ENCODE data around the gene RDH14. TPM values are rescaled to one million over a fixed set of nuclear protein-coding genes. Genes with fewer than 3 reads are reported as not detected.

RDH14 gene
- total RNA-seq, 1 experiment from 2014 or later, result 27.7 TPM

DNA sequence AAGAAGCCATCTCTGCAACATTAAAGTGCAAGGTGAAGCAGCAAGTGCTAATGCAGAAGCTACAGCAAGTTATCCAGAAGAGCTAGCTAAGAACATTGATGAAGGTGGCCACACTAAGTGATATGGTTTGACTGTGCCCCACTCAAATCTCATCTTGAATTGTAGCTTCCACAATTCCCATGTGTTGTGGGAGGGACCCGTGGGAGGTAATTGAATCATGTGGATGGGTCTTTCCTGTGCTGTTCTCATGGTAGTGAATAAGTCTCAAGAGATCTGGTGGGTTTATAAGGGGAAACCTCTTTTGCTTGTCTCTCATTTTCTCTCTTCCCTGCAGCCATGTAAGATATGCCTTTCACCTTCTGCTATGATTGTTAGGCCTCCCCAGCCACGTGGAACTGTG is 11.4 kb downstream of the RDH14 start:
- Histone ChIP-seq H3K9me3 (replicated peaks) (no peaks in the 10 kb centered on the region), H3K4me3 (no peak overlapping the region), H3K27me3 (no peaks in the 10 kb centered on the region), H3K4me1 (no peaks in the 10 kb centered on the region), H3K27ac (no peak overlapping the region), H3K36me3 (peaks cover 8% of the 10 kb centered on the region; the same call in 1 of the 2 replicates)
- DNase-seq, result no peak

DNA sequence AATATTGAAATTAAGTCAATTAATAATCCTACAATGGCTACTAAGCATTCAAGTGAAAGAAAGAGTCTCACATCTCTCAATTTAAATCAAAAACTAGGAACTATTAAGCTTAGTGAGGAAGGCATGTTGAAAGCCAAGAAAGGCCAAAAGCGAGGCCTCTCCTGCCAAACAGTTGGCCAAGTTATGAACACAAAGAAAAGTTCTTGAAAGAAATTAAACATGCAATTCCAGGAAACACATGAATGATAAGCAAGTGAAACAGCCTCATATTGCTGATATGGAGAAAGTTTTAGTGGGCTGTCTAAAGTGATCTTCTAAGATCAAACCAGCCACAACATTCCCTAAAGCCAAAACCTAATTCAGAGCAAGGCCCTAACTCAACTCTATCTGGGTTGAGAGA is 11.8 kb downstream of the RDH14 start:
- H3K4me1 ChIP-seq, result no peaks in the 10 kb centered on the region
- no peak overlapping the region for H3K27ac ChIP-seq
- peaks cover 6% of the 10 kb centered on the region; the same call in 1 of the 2 replicates for H3K36me3 ChIP-seq
- no peaks in the 10 kb centered on the region for H3K27me3 ChIP-seq
- H3K9me3 ChIP-seq (replicated peaks), result no peaks in the 10 kb centered on the region
- H3K4me3 ChIP-seq, result no peak overlapping the region
- DNase-seq, result no peak

DNA sequence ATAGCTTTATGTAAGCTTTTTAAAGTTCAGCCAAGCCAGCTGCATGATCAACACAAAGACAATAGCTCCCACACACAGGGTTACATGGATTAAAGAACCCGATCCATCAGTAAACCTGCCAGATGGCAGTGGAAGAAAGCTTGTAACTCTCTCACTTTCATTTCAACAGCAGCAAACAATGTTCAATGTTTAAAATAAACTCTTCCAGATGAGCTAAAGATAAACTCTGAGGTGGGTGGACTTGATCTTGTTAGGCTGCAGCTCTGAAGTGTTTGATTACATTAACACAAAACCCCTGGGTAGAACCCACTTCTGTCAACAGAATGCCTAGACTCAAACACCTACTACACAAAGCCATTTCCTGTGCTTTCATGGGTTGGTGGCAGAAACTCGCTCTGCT is 13.9 kb downstream of the RDH14 start:
- Histone ChIP-seq H3K27me3 (no peaks in the 10 kb centered on the region), H3K27ac (no peak overlapping the region), H3K4me3 (no peak overlapping the region), H3K36me3 (no peaks in the 10 kb centered on the region), H3K9me3 (replicated peaks) (no peaks in the 10 kb centered on the region), H3K4me1 (no peaks in the 10 kb centered on the region)
- no peak for DNase-seq

DNA sequence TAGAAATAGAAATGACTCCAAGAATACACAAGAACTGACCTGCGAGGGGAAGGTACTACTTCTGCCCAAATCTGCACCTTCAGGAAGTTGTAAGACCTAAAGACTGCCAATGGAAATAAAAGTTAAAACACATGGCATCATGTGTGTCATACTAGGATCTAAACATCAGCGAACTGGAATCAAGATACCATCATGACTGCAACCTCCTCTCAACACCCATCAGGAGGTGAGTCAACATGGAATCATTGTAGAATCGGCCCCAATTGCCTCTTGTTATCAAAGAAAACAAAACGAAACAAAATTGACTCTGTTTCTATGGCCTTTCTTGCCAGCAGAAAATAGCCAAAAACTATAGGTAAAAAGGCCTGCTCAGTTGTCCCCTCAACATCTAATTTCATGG is 15.1 kb downstream of the RDH14 start:
- no peak for DNase-seq
- no peaks in the 10 kb centered on the region for H3K9me3 ChIP-seq (replicated peaks)
- H3K27ac ChIP-seq, result no peak overlapping the region
- no peak overlapping the region for H3K4me3 ChIP-seq
- no peaks in the 10 kb centered on the region for H3K27me3 ChIP-seq
- no peaks in the 10 kb centered on the region for H3K4me1 ChIP-seq
- no peaks in the 10 kb centered on the region for H3K36me3 ChIP-seq

DNA sequence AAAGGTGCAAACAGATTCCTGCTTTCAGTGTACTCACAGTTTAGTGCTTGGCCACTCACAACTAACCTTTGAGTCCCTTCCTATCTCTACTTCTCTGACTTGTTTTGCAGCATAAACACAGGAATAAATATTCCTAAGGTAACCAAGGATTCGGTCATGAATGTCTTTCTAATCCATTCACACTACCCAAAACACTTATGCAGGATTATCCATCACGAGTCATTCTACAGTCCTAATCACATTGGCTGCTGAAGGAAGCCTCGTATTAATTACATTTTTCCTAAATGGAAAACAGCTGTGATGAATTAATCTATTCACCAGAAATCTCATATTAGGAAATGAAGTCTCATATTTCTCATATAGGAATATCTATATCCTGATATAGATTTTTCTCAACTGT is 16.3 kb downstream of the RDH14 start:
- Histone ChIP-seq H3K27me3 (no peaks in the 10 kb centered on the region), H3K9me3 (replicated peaks) (no peaks in the 10 kb centered on the region), H3K27ac (no peak overlapping the region), H3K36me3 (no peaks in the 10 kb centered on the region), H3K4me3 (no peak overlapping the region), H3K4me1 (no peaks in the 10 kb centered on the region)
- DNase-seq, result no peak

DNA sequence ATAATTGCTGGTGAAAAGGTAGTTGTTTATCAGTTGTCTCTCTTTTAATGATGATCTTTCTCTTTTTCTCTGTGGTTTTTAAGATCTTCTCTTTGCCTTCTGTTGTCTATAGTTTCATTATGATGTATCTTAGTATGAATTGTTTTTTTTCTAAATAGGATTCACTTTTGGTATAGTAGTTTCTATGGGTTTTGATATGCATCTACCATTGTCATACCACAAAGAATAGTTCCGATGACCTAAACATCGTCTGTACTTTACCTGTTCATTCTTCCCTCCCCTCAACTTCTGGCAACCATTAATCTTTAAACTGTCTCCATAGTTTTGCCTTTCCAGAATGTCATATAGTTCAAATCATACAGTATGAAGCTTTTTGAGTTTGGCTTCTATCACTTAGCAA is 19.6 kb downstream of the RDH14 start:
- Histone ChIP-seq H3K27me3 (no peaks in the 10 kb centered on the region), H3K4me3 (no peak overlapping the region), H3K27ac (no peak overlapping the region), H3K36me3 (no peaks in the 10 kb centered on the region), H3K9me3 (replicated peaks) (no peaks in the 10 kb centered on the region), H3K4me1 (no peaks in the 10 kb centered on the region)
- DNase-seq, result no peak

DNA sequence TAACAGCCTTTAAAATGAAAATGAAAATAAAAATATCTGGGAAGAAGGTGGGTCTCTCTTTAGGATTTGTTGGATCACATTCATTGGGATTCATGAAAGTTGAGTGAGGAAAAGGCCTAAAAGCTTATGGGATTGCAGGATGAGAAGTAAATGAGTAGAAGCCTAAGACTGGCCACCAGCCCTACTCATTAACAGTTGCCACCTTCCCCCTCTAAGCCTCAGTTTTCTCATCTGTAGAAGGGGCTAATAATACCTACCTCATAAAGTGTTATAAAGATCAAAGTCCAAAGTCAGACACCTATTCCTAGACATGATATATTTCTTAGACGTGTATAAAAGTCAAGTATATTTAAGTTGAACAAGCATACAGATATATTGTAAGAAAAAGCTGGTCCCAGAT is 23.8 kb downstream of the RDH14 start:
- no peak overlapping the region for H3K4me3 ChIP-seq
- no peaks in the 10 kb centered on the region for H3K36me3 ChIP-seq
- H3K9me3 ChIP-seq (replicated peaks), result no peaks in the 10 kb centered on the region
- H3K27me3 ChIP-seq, result no peaks in the 10 kb centered on the region
- DNase-seq, result no peak
- H3K27ac ChIP-seq, result no peak overlapping the region
- H3K4me1 ChIP-seq, result no peaks in the 10 kb centered on the region

DNA sequence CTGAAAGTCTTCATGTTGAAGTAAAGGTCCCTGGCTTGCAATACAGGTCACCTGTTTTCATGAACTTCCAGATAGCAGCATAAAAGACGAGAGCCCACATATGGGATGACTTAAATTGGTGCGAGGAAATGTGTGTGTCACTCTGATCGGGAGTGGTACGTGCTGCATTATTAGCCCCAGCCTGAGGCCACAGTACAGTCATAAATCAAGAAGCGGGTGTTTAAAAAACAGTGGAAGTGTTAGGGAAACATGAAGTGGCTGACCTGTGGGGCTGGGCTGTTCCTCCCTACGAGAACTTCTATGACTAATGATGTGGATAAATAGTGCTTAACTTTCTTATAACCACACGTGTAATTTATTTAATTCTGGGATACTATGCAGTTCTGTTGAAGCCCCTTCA is 24.4 kb downstream of the RDH14 start:
- Histone ChIP-seq H3K36me3 (no peaks in the 10 kb centered on the region), H3K27me3 (no peaks in the 10 kb centered on the region), H3K4me1 (no peaks in the 10 kb centered on the region), H3K4me3 (no peak overlapping the region), H3K27ac (no peak overlapping the region), H3K9me3 (replicated peaks) (no peaks in the 10 kb centered on the region)
- DNase-seq, result no peak

DNA sequence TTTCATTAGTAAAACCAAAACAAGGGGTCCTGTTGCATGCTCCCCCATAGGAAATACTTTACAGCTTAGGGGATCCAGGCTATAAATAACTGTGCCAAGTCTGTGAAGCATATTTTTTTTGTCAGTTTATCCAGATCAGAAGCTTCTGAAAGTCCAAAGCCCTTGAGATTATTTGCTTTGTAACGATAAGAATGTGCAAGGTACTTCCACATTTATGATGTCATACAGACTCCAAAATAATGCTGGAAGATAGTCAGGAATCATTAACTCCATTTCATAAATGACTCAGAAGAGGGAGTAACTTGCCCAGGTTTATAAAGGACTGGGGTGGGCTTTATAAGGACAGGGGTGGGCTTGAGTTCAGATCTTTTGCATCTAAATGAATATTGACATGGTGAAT is 29.3 kb downstream of the RDH14 start:
- H3K27ac ChIP-seq, result no peak overlapping the region
- peaks cover 14% of the 10 kb centered on the region; the same call in 1 of the 2 replicates for H3K27me3 ChIP-seq
- no peaks in the 10 kb centered on the region for H3K4me1 ChIP-seq
- no peak overlapping the region for H3K4me3 ChIP-seq
- DNase-seq, result no peak
- no peaks in the 10 kb centered on the region for H3K9me3 ChIP-seq (replicated peaks)
- no peaks in the 10 kb centered on the region for H3K36me3 ChIP-seq

DNA sequence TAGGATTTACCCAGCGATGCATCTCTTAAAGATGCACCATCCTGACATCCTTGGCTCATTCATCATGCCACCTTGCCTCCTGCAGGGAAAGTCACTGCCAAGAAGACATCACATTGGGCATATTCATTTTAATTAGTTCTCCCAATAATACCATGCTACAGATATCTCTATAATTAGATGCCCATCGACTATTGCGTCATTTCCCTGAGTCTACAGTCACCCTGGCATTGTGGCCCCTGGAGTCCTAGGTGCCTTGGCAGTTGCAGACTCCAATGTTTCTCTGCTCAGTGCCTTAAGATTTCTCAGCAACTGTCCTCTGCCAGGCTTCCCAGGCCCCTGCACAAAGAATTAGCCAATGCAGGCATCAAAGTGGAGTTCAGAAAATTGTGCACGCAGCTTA is 32.6 kb downstream of the RDH14 start:
- no peak overlapping the region for H3K4me3 ChIP-seq
- DNase-seq, result no peak
- no peaks in the 10 kb centered on the region for H3K36me3 ChIP-seq
- no peaks in the 10 kb centered on the region for H3K4me1 ChIP-seq
- H3K9me3 ChIP-seq (replicated peaks), result no peaks in the 10 kb centered on the region
- peaks cover 22% of the 10 kb centered on the region; the same call in 1 of the 2 replicates for H3K27me3 ChIP-seq
- no peak overlapping the region for H3K27ac ChIP-seq

DNA sequence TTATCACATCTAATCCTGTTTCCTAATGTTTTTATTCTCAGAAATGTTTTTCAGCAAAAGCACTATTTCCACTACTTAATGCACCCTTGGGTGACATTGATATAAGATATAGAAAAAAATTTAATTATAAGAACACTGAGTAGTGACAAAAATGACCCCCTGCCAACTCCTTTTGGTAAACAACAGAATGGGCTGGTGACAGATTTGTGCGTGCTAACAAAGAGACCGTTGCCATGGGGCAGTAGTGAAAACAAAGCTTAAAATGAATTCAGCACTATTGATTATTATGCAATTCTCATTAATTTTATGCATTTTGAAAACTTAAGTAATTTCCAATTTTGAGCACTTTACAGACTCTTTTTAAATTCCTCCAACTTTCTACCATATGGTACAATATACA is 33.1 kb downstream of the RDH14 start:
- no peak overlapping the region for H3K27ac ChIP-seq

DNA sequence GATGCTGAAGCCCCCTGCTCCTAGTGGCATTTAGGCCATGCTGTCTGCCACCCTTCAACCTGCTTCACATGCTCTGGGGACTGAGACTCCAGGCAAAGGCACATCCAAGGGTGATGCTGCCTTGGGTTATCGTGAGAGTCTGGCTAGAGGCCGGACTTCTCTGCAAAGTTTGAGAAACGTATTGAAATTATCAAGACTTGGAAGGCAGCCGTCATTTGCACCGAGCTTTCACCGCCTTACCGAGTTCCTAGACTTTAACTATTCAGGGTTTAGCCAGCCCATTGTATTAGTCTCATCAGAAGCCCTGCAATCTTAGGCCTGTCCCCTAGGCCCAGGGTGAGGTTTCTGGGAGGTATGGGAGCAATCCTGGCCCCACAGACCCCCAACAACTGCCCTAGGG is 34.0 kb downstream of the RDH14 start:
- no peak overlapping the region for H3K27ac ChIP-seq
- H3K4me1 ChIP-seq, result no peaks in the 10 kb centered on the region
- H3K9me3 ChIP-seq (replicated peaks), result no peaks in the 10 kb centered on the region
- H3K4me3 ChIP-seq, result no peak overlapping the region
- DNase-seq, result no peak
- H3K36me3 ChIP-seq, result no peaks in the 10 kb centered on the region
- peaks cover 31% of the 10 kb centered on the region; the same call in 1 of the 2 replicates for H3K27me3 ChIP-seq

More for the DNA sequence above, 33.1 kb downstream of the RDH14 start:
- H3K36me3 ChIP-seq, result no peaks in the 10 kb centered on the region
- no peaks in the 10 kb centered on the region for H3K9me3 ChIP-seq (replicated peaks)
- H3K27me3 ChIP-seq, result peaks cover 25% of the 10 kb centered on the region; the same call in 1 of the 2 replicates
- no peaks in the 10 kb centered on the region for H3K4me1 ChIP-seq
- no peak for DNase-seq
- no peak overlapping the region for H3K4me3 ChIP-seq

DNA sequence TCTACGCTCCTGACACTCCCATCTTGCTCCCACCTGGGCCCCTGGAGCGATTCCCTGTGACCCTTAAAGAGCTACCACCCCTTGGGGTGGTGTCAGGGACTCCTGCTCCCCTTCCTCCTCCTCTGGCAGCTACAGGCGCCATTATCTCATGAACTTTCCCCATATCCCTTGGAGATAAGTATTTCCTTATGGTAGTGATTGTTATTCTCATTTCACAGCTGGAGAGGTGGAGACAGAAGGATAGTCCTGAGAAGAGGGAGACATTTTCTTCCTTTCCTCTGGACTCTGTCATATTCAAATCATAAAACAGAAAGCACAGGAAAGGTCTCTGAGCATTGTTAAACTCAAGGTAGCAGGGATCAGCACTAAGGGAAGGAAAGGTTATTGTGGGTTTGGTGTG is 34.6 kb downstream of the RDH14 start:
- no peak for DNase-seq
- Histone ChIP-seq H3K4me1 (no peaks in the 10 kb centered on the region), H3K4me3 (no peak overlapping the region), H3K27me3 (peaks cover 31% of the 10 kb centered on the region; the same call in 1 of the 2 replicates), H3K36me3 (no peaks in the 10 kb centered on the region), H3K27ac (no peak overlapping the region), H3K9me3 (replicated peaks) (no peaks in the 10 kb centered on the region)

DNA sequence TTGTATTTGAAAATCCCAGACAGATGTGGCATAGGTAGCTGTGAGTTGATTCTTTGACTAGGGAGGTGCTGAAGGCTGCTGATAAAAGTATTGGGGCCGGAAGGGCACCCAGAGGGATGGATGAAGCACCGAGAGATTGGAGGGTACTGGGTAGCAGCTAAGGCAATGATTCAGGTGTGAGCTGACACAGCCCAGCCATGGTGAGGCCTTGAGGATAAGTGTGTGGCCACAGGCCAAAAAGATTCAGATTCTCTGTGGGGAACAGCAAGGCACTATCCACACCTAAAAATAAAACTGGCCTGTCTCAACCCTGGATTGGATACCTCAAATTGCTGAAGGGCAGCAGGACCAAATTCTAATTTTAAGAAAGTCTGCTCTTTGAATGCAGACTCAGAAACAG is 35.2 kb downstream of the RDH14 start:
- no peak for DNase-seq
- H3K36me3 ChIP-seq, result no peaks in the 10 kb centered on the region
- no peaks in the 10 kb centered on the region for H3K4me1 ChIP-seq
- no peak overlapping the region for H3K27ac ChIP-seq
- no peak overlapping the region for H3K4me3 ChIP-seq
- H3K27me3 ChIP-seq, result peaks cover 31% of the 10 kb centered on the region; the same call in 1 of the 2 replicates
- H3K9me3 ChIP-seq (replicated peaks), result no peaks in the 10 kb centered on the region

DNA sequence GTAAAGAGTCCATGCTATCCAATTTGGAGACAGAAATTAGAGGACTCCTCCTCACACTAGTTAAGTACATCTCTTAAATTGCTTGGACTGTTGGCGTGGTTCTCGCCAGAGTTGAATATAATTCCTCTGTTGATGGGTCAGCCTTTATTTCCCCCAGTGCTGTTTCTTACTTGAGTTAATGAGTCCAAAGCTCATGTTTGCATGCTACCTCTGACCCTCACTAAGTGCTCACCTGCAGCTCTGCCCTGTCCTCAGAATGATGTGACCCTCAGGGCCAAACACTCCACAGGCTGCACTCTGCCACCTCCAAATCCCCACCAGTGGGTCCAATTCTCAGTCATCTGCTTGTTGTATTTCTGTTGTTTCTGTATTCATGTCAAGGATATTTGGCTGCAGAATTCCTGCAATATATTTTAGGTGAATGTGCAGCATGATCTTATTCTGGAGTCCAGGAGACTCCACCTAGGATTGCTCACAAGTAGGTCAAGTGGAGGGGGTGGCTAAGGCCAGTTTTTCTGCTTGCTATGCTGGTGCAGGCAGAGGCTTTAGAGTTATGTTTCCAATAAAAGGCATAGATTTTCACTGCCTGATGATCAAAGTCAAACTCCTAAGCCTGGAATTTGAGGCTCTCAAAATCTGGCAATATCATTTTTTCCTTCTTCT is 37.8 kb downstream of the RDH14 start:
- H3K36me3 ChIP-seq, result no peaks in the 10 kb centered on the region
- no peak for DNase-seq
- no peaks in the 10 kb centered on the region for H3K9me3 ChIP-seq (replicated peaks)
- no peaks in the 10 kb centered on the region for H3K4me1 ChIP-seq
- no peak overlapping the region for H3K4me3 ChIP-seq
- H3K27ac ChIP-seq, result no peak overlapping the region
- peaks cover 24% of the 10 kb centered on the region; the same call in 1 of the 2 replicates for H3K27me3 ChIP-seq
